GM19438 (cell line): ENCODE data around the gene LRRK1.
"Not testable (repeated sequence)": the region's sequence is repeated elsewhere in the genome, so short reads cannot be mapped to it uniquely, and the experiment has no call there.

Experiments used
- ATAC-seq: cut with Tn5 transposase; IDR thresholded peaks from one replicate; pipeline ENCODE4 v1.9.1; 2021; ENCODE audit warnings: low read depth; ENCODE audit not compliant: unreplicated experiment

LRRK1 gene

DNA sequence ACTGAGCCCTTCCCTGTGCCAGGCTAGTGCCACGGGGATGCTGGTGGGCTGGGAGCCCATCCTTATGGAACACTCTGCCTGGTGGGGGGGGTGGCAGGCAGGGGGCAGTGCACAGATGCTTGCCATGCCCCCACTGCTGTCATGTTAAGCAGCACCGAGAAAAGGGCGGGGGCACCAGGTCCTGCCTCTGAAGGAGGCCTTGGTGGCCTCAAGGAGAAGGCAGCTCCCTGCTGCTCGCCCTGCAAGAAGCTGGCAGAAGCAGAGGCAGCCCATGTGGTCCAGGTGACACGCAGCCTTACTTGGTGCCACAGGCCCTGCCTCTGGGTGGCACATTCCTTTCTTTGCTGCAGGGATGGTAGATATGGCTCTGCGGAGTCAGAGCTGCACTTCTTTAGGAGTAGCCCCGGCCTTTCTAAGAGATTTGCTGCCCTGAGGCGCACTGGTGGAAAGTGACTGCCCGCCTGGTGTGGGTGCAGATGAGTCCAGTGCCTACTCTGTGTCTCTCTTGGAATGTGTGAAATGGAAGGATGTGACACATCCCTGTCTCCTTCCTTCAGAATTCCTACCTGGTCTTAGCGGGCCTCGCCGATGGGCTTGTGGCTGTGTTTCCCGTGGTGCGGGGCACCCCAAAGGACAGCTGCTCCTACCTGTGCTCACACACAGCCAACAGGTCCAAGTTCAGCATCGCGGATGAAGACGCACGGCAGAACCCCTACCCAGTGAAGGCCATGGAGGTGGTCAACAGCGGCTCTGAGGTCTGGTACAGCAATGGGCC, 145.8 kb downstream of the LRRK1 start:
- no peak for ATAC-seq

DNA sequence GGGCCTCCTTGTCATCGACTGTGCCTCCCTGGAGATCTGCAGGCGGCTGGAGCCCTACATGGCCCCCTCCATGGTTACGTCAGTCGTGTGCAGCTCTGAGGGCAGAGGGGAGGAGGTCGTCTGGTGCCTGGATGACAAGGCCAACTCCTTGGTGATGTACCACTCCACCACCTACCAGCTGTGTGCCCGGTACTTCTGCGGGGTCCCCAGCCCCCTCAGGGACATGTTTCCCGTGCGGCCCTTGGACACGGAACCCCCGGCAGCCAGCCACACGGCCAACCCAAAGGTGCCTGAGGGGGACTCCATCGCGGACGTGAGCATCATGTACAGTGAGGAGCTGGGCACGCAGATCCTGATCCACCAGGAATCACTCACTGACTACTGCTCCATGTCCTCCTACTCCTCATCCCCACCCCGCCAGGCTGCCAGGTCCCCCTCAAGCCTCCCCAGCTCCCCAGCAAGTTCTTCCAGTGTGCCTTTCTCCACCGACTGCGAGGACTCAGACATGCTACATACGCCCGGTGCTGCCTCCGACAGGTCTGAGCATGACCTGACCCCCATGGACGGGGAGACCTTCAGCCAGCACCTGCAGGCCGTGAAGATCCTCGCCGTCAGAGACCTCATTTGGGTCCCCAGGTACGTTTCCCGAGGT, 146.5 kb downstream of the LRRK1 start:
- ATAC-seq, result no peak

DNA sequence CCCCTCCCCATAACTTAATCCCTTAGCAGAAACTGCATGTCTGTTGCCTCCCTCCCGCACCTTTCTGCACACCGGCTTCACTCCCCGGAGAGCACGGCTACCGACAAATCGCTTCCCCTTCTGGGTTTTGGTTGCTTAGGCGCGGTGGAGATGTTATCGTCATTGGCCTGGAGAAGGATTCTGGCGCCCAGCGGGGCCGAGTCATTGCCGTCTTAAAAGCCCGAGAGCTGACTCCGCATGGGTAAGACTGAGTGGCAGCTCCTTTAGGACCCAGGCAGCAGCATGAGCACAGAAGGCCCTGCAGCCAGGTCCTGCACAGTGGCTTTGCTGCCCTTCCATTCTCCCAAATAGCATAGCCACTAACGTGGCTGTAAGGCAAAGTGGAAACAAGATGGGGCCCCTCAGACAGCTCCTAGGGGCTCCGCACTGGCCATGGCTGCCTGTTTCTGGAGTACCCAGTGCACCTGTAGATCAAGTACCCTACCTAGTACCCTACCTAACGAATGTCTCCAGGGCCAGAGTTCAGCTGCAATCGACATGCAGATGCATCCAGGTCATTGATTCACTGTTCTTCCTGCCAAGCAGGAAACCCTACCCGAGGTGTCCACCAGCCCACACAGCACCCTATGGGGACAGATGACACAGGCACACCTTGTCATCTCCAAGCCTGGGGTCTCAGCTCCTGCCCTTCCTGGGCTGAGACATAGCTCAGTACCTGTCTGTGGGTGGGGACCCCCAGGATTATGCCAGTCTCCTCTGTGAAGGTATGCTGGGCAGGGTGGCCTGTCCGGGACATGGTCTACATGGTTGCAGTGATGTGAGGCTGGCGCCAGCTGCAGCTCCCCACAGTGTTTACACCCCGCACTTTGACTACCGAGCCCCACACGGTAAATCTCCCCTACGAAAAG, 147.6 kb downstream of the LRRK1 start:
- ATAC-seq, result no peak

DNA sequence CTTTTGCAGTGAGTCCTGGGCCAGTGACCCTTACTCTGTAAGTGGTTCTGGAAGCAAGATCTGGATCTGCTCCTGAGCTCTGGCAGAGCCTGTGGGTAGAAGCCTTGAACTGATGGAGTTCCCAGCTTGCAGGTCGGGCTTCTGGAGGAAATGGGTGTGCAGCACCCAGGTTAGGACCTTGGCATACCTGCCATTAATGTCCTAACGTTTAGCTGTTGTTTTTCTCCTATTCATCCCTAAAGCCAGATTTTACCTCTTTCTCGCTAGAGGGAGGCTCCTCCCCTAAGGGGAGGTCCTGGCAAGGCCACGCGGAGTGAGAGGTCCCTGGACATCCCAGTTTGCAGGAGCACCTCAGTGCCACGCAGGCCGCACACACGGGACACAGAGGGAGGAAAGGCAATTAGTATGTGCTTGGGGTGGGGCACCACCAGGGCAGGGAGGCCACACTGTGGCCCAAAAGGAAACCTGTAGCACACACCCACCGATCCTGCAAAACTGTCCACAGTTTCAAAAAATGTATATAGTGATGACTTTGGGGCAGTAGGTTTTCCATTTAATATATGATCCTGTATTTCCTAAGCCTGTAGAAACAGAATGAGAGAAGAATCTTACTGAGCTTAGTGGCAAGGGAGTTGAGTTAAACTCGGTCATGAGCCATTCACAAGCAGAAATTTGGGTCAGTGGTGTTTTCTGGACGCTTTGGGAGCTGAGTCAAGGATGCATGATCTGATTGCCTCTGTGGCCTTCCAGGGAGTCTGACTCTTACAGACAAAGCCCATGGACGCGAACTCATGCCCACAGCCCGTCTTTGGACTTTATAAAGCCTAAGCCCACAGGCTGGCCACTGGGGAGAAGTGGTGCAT, 148.7 kb downstream of the LRRK1 start:
- ATAC-seq, result no peak

DNA sequence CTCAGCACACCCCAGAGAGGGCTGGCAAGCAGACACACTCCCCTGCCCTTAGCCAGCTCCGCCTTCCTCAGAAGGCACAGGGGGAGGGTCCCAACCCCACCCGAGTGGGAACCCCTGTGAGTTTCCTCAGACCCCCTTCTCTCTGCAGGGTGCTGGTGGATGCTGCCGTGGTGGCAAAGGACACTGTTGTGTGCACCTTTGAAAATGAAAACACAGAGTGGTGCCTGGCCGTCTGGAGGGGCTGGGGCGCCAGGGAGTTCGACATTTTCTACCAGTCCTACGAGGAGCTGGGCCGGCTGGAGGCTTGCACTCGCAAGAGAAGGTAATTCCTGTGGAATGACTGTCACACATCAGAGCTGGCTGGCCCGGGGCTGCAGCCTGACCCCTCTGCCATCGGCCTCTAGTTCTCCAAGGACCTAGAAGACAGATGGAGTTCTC, 149.4 kb downstream of the LRRK1 start:
- no peak for ATAC-seq

DNA sequence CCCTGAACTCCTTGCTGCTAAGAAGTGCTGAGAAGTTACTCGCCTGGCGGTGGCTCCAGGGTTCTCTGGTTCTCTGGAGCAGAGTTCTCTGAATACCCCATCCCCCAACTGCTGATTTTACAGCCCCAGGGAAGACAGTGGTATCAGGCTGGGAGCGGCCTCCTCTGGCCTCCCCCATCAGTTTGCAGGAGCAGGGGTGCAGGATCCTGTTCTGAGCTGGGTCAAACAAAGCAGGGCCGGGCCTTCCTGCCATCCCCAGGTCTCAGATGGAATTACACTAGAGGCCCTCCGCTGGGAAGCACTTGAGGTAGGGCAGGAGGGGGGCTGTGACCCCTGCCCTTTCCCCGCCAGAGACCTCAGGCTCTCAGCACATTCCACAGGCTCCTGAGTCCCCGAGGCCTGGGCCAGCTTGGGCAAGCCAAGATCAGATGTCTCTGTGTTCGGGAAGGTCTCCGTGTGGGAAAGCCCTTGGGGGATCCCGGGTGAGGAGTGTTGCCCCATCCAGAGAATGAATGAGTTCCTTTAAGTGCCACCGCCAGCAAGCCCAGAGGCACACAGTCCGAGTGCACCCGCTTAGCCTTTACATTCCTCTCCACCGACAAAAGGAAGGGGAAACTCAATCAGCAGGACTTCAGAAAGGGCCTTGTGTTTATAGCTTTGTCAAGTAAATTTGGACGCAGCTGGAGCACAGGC, 149.9 kb downstream of the LRRK1 start:
- ATAC-seq, result no peak

DNA sequence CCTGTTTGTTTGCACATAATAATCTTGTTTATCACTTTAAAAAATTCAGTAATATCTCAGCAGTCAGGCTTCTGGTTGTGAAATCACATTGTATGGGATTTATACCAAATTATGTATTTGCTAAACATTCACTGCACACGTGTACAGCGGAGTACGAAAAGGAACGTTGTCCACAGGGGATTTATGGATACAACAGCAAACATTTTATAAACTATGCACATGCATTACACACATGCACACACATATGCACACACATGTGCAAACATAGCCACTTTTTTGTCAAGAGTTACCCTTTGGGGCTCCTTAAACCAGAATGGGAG, 150.5 kb downstream of the LRRK1 start:
- ATAC-seq, result no peak

DNA sequence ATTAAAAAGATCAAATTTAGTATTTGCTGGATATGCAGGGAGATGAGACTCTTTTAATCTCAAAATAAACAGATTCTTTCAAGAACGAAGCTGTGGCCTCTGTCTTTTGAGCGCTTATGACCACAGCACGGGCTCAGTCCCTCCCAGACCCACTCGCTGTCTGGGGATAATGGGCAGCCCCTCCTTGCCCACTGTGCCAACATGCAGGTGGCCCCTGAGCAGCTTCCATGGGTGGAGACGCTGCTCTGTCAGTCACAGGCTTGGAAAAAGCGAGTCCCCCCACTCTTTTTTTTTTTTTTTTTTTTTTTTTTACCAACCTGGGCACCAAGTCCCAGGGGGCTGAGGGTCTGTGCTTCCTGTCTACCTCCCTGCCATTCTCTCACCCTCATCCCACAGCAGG, 150.9 kb downstream of the LRRK1 start:
- ATAC-seq, result no peak

DNA sequence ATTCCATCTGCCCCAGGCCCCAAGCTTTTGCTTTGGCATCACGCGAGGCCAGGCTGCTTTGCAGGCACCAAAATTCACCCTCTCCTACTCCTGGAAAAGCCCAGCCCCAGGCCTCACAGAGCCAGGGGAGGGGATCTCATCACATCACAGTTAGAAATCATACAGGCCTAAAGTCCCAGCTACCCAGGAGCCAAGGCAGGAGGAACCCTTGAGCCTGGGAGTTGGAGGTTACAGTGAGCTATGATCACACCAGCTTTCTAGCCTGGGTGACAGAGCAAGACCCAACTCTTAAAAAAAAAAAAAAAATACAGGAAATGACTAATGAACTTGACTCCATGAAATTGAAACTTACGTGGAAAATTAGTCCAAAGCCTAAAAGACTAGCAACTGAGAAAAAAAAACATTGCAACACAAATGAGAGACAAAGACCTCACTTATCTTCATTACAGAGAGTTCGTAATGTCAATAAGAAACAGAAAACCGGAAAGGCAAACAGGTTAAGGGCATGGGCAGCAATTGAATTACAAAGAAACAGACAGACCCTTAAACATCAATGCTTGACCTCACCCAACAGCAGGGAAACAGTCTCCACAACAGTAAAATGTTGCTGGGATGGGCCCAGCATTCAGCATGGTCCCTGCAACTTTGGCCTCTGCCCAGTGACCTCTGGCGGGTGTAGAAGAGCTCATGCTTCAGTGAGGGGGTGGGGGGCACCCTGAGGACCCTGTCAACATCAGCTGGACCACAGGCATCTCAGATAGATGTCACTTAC, 151.5 kb downstream of the LRRK1 start:
- no peak for ATAC-seq

DNA sequence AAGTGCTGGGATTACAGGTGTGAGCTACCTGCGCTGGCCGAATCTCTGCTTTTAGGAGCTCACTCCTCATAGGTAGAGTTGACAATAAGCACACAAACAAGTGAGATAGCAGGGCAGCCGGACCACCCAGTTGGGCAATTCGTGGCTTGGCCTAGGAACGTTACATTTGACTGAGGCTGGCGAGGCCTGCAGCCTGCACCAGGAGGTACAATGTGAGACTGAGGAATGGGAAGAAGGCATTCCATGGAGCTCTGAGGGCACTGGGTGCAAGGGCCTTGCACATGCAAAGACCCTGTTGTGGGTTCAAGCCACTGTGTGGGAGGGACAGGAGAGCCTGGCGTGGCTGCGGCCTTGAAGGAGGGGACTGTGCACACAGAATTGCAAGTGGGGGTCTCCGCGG, 152.5 kb downstream of the LRRK1 start:
- no peak for ATAC-seq

DNA sequence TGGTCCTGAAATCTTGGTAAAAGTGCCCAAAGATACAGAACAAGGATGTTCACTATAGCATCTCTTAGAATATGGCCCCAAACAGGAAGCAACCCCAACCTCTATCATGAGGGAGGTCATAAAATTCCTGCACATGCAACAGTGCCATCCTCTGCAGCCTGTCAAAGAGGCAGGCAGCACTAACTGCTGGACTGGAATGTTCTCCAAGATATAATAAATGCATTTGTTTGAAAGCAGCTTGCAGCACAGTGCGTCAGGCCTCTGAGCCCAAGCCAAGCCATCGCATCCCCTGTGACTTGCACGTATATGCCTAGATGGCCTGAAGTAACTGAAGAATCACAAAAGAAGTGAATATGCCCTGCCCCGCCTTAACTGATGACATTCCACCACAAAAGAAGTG, 153.1 kb downstream of the LRRK1 start:
- not testable (repeated sequence) for ATAC-seq

DNA sequence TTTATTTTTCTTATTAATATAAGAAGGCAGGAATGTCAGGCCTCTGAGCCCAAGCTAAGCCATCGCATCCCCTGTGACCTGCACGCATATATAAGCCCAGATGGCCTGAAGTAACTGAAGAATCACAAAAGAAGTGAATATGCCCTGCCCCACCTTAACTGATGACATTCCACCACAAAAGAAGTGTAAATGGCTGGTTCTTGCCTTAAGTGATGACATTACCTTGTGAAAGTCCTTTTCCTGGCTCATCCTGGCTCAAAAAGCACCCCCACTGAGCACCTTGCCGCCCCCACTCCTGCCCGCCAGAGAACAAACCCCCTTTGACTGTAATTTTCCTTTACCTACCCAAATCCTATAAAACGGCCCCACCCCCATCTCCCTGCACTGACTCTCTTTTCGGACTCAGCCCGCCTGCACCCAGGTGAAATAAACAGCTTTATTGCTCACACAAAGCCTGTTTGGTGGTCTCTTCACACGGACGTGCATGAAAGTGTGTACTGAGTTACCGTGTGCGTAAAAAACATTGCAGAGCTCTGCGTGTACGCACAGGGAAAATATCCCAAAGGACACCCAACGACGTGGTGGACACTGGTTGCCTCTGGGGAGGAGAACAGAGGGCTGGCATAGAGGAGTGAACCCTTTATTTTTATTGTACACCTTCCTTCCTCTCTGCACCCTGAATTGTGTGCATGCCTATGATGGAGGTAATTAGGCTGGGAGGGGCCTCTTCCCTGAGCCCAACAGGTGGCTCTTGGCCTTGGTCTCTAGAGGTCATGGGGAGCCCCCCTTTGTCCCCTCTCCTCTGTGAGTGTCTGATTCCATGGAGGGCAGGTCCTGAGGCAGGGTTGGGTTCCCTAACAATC, 158.9 kb downstream of the LRRK1 start:
- not testable (repeated sequence) for ATAC-seq

DNA sequence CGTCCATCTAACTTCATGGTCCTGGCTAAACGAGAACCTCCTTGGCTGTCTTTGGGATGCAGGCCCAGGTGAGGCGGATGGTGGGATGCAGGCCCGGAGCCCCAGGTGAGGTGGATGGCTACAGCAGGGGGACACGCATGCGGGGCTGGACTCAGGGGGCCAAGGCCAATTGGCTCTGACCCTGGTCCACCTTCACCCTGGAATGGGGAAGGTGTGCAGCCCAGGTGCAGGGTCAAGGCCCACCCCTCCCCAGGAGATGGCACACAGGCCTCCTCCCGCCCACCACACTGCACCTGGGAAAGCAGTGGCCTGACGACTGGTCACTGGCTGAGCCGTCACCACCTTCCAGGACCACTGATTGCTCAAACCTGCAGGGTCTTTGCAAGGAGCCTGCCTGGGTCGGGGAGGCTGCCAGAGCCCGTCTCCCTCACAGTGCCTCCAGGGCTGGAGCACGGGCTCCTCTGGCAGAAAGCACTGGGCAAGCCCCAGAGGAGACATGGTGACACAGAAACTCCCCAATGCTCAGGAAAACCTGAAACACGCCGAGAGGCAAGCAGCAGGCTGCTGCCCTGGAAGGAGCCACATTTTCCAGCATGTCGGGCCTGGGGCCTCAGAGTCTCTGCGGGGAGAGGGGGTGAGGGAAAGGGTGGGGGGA, 159.6 kb downstream of the LRRK1 start:
- no peak for ATAC-seq

DNA sequence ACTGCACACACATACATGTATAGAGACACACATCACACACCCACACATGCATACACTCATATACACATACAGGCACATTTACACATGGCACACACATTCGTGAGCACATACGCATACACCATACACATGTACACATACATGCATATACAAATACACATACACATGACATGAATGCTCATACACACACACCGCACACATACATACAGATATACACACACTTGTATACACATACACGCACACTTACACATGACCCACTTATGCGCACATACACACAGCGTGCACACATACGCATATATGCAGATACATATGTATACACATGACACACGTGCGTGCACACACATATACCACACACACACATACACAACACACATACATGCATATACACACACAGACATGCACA, 162.7 kb downstream of the LRRK1 start:
- ATAC-seq, result no peak

DNA sequence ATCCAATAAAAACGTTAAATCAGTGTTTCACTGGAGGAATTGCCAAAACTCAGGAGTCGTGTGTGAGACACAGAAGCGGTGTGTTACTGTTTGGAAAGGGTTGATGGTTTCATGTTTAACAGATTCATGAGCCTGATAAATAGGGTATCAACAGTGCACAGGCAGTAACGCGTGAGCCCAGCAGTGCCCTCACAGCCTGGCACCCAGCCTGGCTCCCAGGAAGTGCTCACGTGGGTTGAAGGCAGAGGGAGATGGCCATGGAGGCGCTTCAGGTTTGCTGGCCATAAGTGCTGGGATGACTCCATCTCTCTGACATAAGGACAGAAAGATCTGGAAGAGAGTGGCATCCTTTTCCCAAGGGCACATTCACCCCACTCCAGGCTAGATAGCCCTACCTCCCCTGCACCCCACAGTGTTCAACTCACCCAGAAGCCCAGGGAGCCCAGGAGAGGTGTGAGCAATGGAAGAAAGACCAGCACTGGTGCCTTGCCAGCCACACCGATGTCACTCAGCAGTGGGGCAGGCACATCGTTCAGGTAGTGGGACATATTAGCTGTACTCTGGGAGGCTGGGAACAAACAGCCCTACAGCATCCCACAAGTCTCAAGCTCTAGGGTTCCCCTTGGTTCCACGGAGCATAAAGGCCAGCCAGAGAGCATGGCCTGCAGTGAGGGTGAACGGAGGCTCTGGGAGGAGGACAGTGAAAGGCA, 164.3 kb downstream of the LRRK1 start:
- no peak for ATAC-seq

DNA sequence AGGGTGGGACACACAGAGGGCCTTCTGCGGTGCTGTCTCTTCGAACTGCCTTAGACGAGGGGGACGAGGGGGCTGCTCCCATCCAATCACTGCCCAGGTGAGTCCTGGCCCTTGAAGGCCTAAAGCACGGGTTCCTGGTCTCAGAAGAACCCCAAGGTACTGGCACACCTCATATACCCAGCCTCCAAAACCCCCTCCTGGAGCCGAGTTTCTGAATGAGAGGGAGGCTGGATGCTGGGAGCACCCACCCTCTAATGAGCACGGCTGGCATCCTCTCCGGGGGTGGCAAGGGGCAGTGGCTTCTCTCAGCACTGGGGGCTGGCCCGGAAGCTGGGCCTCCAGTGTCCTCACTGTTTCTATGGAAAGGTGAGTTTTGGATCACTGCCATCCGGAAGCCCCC, 165.6 kb downstream of the LRRK1 start:
- no peak for ATAC-seq

DNA sequence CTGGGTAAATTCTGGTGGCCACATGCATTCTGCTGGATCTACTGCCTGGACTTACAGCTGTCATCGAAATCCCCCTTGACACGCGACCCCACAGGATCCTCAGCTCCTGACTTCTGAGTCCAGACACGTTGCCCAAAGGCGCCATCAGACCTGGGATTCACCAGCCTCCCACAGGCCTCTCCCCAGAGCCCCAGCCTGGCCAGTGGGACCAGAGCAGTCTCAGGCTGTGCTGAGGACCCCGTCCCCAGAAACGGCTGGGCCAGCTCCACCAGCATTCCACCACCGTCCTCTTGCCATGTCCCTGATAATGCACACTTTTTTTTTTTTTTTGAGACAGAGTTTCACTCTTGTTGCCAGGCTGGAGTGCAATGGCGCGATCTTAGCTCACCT, 166.1 kb downstream of the LRRK1 start:
- ATAC-seq, result no peak
